ENCODE results near the gene MAEL. TPM values are rescaled to one million over a fixed set of nuclear protein-coding genes. Genes with fewer than 3 reads are reported as not detected.

The MAEL gene
- total and polyA plus RNA-seq, 11 donors = 0.62 to 6.8 (median 3.1) TPM

- intact Hi-C loops (cut with DNase I) = loop anchor here in 2 of 10 donors (10.0 kb wide), 3 partner anchors 204 to 474 kb away; no protein-coding TSS in a partner anchor
- no peak for TF ChIP-seq CTCF (IDR thresholded peaks at IDR 0.05)
- TF ChIP-seq POLR2A (IDR thresholded peaks at IDR 0.05) = no peak
- Histone ChIP-seq H3K27ac (no peak overlapping the region), H3K4me3 (no peak overlapping the region), H3K27me3 (peaks cover 0 to 8% (median 0%) of the 10 kb centered on the region in 9 donors), H3K9me3 (no peaks in the 10 kb centered on the region), H3K36me3 (no peaks in the 10 kb centered on the region), H3K4me1 (peaks cover 0 to 8% (median 3%) of the 10 kb centered on the region in 12 donors)
- 89 to 95% (median 93%) methylated on average over 3 of the region's 3 CpGs for WGBS, 4 donors
- ATAC-seq (no peak), DNase-seq (no peak)
These were observed 72.0 kb downstream of the MAEL start for GRCh38 chr1:167061073-167061464.

DNA sequence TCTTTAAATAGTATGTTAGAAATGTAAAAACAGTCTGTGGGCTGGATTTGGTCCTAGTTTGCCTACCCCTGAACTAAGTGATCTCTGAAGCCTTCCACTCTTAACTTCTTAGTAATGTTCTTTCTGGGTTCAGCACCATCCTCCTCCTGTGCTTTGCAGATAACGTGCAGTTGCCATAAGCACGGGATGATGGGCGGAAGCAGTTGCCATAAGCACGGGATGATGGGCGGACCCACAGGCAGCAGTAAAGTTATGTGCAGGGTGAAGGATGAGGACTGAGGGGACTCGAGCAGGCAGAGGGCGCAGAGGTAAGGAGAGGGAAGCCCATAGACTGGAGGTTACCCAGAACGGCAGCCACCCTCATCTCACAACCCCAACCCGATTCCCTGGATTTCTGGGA lies 75.5 kb downstream of the MAEL start:
- Histone ChIP-seq H3K27ac (no peak overlapping the region), H3K9me3 (no peaks in the 10 kb centered on the region), H3K27me3 (peaks cover 0 to 9% (median 0%) of the 10 kb centered on the region in 9 donors), H3K4me3 (no peak overlapping the region), H3K36me3 (no peaks in the 10 kb centered on the region), H3K4me1 (peaks cover 0 to 8% (median 4%) of the 10 kb centered on the region in 12 donors)
- DNase-seq (peak in 1 of 5 donors; percentile 9), ATAC-seq (no peak)
- TF ChIP-seq POLR2A (IDR thresholded peaks at IDR 0.05) (no peak), CTCF (IDR thresholded peaks at IDR 0.05) (no peak)
- WGBS, 4 donors = 69 to 80% (median 75%) methylated on average over 9 of the region's 9 CpGs
- intact Hi-C loops (cut with DNase I) = loop anchor here (5.0 to 10.0 kb wide), 9 partner anchors 63 to 470 kb away; no protein-coding TSS in a partner anchor

GRCh38 chr1:167065471-167065870 lies 76.4 kb downstream of the MAEL start:
- peaks cover 0 to 5% (median 0%) of the 10 kb centered on the region in 9 donors for H3K27me3 ChIP-seq
- no peak overlapping the region for H3K4me3 ChIP-seq
- DNase-seq = no peak
- H3K9me3 ChIP-seq = no peaks in the 10 kb centered on the region
- no peaks in the 10 kb centered on the region for H3K36me3 ChIP-seq
- intact Hi-C loops (cut with DNase I) = loop anchor here (5.0 to 10.0 kb wide), 9 partner anchors 62 to 469 kb away; no protein-coding TSS in a partner anchor
- peaks cover 0 to 8% (median 4%) of the 10 kb centered on the region in 12 donors for H3K4me1 ChIP-seq
- WGBS, 4 donors = 83 to 90% (median 86%) methylated on average over 8 of the region's 8 CpGs
- H3K27ac ChIP-seq = no peak overlapping the region
- TF ChIP-seq CTCF (IDR thresholded peaks at IDR 0.05) = no peak
- no peak for TF ChIP-seq POLR2A (IDR thresholded peaks at IDR 0.05)
- peak in 1 of 4 donors; percentile 7 for ATAC-seq

GRCh38 chr1:167066333-167067122 lies 77.4 kb downstream of the MAEL start:
- DNase-seq = peak; percentile 65 to 88 (median 72)
- H3K36me3 ChIP-seq = no peaks in the 10 kb centered on the region
- peaks cover 0 to 13% (median 4%) of the 10 kb centered on the region in 12 donors for H3K4me1 ChIP-seq
- H3K4me3 ChIP-seq = peak overlapping the region in 7 of 12 donors; percentile 14 to 41 (median 34)
- H3K27ac ChIP-seq = no peak overlapping the region
- H3K27me3 ChIP-seq = peaks cover 0 to 3% (median 0%) of the 10 kb centered on the region in 9 donors
- intact Hi-C loops (cut with DNase I) = loop anchor here (1.0 to 10.0 kb wide), 16 partner anchors 61 to 468 kb away; partner anchors contain the start of gene POU2F1 (in 1 of the 10)
- H3K9me3 ChIP-seq = no peaks in the 10 kb centered on the region
- WGBS, 4 donors = 6 to 9% (median 6%) methylated on average over 21 to 31 of the region's 31 CpGs
- TF ChIP-seq POLR2A (IDR thresholded peaks at IDR 0.05) = no peak
- TF ChIP-seq CTCF (IDR thresholded peaks at IDR 0.05) = peak; percentile 90 to 98 (median 97)
- ATAC-seq = peak; percentile 57 to 93 (median 87)
